ENCODE measurements around the gene ATP9B. TPM values are rescaled to one million over a fixed set of nuclear protein-coding genes. Genes with fewer than 3 reads are reported as not detected.
A peak's percentile ranks its signal among the peaks of the same experiment; 100 is the strongest.

Gene ATP9B
- total RNA-seq, 1 donor from 2014 or later, result 48.6 TPM

- H3K27ac ChIP-seq, result no peak overlapping the region
- TF ChIP-seq CTCF (IDR thresholded peaks at IDR 0.05), result no peak
- H3K9me3 ChIP-seq, result no peaks in the 10 kb centered on the region
- peak; percentile 42 for DNase-seq
- H3K4me3 ChIP-seq, result no peak overlapping the region
- intact Hi-C loops (cut with DNase I), result no loop called here
- peaks cover 28% of the 10 kb centered on the region for H3K36me3 ChIP-seq
- no peak for ATAC-seq
- peaks cover 13% of the 10 kb centered on the region for H3K4me1 ChIP-seq
- H3K27me3 ChIP-seq (ENCODE audit: low read depth), result no peaks in the 10 kb centered on the region
Measured at GRCh38 chr18:79410171-79410641, 341.0 kb downstream of the ATP9B start.

GRCh38 chr18:79410731-79411613 is 341.8 kb downstream of the ATP9B start:
- no peaks in the 10 kb centered on the region for H3K9me3 ChIP-seq
- DNase-seq (peak; percentile 44), ATAC-seq (no peak)
- H3K4me1 ChIP-seq, result peaks cover 9% of the 10 kb centered on the region
- H3K27ac ChIP-seq, result no peak overlapping the region
- intact Hi-C loops (cut with DNase I), result no loop called here
- no peak overlapping the region for H3K4me3 ChIP-seq
- H3K27me3 ChIP-seq (ENCODE audit: low read depth), result no peaks in the 10 kb centered on the region
- peaks cover 28% of the 10 kb centered on the region for H3K36me3 ChIP-seq
- TF ChIP-seq CTCF (IDR thresholded peaks at IDR 0.05), result no peak

- Histone ChIP-seq H3K4me3 (no peak overlapping the region), H3K27ac (no peak overlapping the region), H3K9me3 (no peaks in the 10 kb centered on the region), H3K27me3 (ENCODE audit: low read depth) (no peaks in the 10 kb centered on the region), H3K4me1 (peaks cover under 1% of the 10 kb centered on the region), H3K36me3 (peaks cover 28% of the 10 kb centered on the region)
- ATAC-seq, result no peak
- TF ChIP-seq CTCF (IDR thresholded peaks at IDR 0.05), result no peak
- intact Hi-C loops (cut with DNase I), result no loop called here
- DNase-seq, result peak; percentile 50
Measured at GRCh38 chr18:79411614-79412526, 342.7 kb downstream of the ATP9B start.

- Histone ChIP-seq H3K4me3 (no peak overlapping the region), H3K27ac (no peak overlapping the region), H3K9me3 (no peaks in the 10 kb centered on the region), H3K27me3 (ENCODE audit: low read depth) (no peaks in the 10 kb centered on the region), H3K36me3 (peaks cover 28% of the 10 kb centered on the region), H3K4me1 (no peaks in the 10 kb centered on the region)
- ATAC-seq (no peak), DNase-seq (no peak)
- no peak for TF ChIP-seq CTCF (IDR thresholded peaks at IDR 0.05)
- intact Hi-C loops (cut with DNase I), result no loop called here
Measured at GRCh38 chr18:79413025-79413424, 343.8 kb downstream of the ATP9B start.

- H3K27ac ChIP-seq, result no peak overlapping the region
- H3K27me3 ChIP-seq (ENCODE audit: low read depth), result no peaks in the 10 kb centered on the region
- ATAC-seq (no peak), DNase-seq (peak; percentile 44)
- H3K36me3 ChIP-seq, result peaks cover 28% of the 10 kb centered on the region
- no peaks in the 10 kb centered on the region for H3K4me1 ChIP-seq
- intact Hi-C loops (cut with DNase I), result no loop called here
- TF ChIP-seq CTCF (IDR thresholded peaks at IDR 0.05), result no peak
- no peaks in the 10 kb centered on the region for H3K9me3 ChIP-seq
- no peak overlapping the region for H3K4me3 ChIP-seq
Measured at GRCh38 chr18:79413426-79413825, 344.2 kb downstream of the ATP9B start.
